Colonic mucosa (tissue), 4 donors: ENCODE measurements around the gene AKAP9. TPM values are rescaled to one million over a fixed set of nuclear protein-coding genes. Genes with fewer than 3 reads are reported as not detected.
"Not testable (repeated sequence)": the region's sequence is repeated elsewhere in the genome, so short reads cannot be mapped to it uniquely, and the experiment has no call there.

Experiments
- DNase-seq: peaks from one replicate; pipeline ENCODE4 v3.0.0-alpha.2; 2020
- H3K27ac ChIP-seq: fragments of 200-600 bp; one replicate; pipeline ENCODE4 v1.8.0; 2021
- H3K27me3 ChIP-seq: fragments of 200-600 bp; one replicate; pipeline ENCODE4 v1.8.0; 2021
- H3K36me3 ChIP-seq: fragments of 200-600 bp; one replicate; pipeline ENCODE4 v1.8.0; 2021
- H3K4me1 ChIP-seq: fragments of 200-600 bp; one replicate; pipeline ENCODE4 v1.8.0; 2021; ENCODE audit warnings: mild to moderate bottlenecking
- H3K4me3 ChIP-seq: fragments of 200-600 bp; one replicate; pipeline ENCODE4 v1.8.0; 2021
- H3K9ac ChIP-seq, 2 donors: one replicate each; pipeline ENCODE4 v1.7.0; 2013; ENCODE audit warnings: control low read depth in 2 of 2, low read depth in 2 of 2, low read length in 2 of 2
- H3K9me3 ChIP-seq: fragments of 200-600 bp; one replicate; pipeline ENCODE4 v1.8.0; 2021
- intact Hi-C: fragments of 100-400 bp; cut with DNase I; formaldehyde crosslinking; loops from one replicate; pipeline ENCODE4 v1.14.1; 2022
- total RNA-seq, 2 donors: library from RNA; stranded (reverse); fragmentation: NEBNext Ultra II Directional in 1 of 2; extraction: Animal tissue kit (Norgen Biotek cat#: 25700) in 1 of 2; gene quantifications; one replicate each; pipeline ENCODE4 v1.2.1, GENCODE V29; 2021
- TF ChIP-seq, protein P1 (sequence below): fragments of 200-600 bp; IDR thresholded peaks from one replicate; pipeline ENCODE4 v1.8.0; 2022; ENCODE audit warnings: antibody characterized with exemption, mild to moderate bottlenecking
- donor health status: healthy.
- donor health status: DM: no; HTN: no; CAD: no.
- donor health status: DM: no; HTN: no; CAD: no.

AKAP9 gene
- total RNA-seq, 2 donors from 2014 or later = 97.7 to 140 TPM

- no peaks in the 10 kb centered on the region for H3K4me1 ChIP-seq
- intact Hi-C loops = no loop called here
- H3K27me3 ChIP-seq = no peaks in the 10 kb centered on the region
- H3K9me3 ChIP-seq = no peaks in the 10 kb centered on the region
- no peaks in the 10 kb centered on the region for H3K36me3 ChIP-seq
- H3K9ac ChIP-seq = no peak overlapping the region
- no peak for DNase-seq
- no peak overlapping the region for H3K27ac ChIP-seq
- TF ChIP-seq, protein P1, sequence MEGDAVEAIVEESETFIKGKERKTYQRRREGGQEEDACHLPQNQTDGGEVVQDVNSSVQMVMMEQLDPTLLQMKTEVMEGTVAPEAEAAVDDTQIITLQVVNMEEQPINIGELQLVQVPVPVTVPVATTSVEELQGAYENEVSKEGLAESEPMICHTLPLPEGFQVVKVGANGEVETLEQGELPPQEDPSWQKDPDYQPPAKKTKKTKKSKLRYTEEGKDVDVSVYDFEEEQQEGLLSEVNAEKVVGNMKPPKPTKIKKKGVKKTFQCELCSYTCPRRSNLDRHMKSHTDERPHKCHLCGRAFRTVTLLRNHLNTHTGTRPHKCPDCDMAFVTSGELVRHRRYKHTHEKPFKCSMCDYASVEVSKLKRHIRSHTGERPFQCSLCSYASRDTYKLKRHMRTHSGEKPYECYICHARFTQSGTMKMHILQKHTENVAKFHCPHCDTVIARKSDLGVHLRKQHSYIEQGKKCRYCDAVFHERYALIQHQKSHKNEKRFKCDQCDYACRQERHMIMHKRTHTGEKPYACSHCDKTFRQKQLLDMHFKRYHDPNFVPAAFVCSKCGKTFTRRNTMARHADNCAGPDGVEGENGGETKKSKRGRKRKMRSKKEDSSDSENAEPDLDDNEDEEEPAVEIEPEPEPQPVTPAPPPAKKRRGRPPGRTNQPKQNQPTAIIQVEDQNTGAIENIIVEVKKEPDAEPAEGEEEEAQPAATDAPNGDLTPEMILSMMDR = no peak
- no peak overlapping the region for H3K4me3 ChIP-seq
Observed at GRCh38 chr7:91927912-91928311, 12.8 kb upstream of the AKAP9 start.

DNA sequence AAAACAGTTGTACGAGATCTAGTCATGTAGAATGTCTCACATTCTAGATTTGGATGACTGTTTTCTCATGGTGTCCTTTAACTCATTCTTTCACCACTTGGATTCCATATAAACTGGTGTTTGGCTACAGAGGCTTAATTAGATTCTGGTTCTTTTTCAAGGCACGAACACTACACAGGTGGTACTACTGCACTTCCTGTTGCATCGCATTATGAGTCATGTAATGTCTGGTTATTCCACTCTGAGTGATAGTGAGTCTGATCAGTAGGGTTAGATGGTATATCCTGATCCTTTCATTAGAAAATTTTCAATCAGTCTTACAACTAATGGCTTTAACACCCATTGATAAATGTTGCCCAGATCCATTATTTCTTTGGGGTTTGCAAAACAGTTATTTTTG, 11.2 kb upstream of the AKAP9 start:
- no peak overlapping the region for H3K9ac ChIP-seq
- intact Hi-C loops = no loop called here

GRCh38 chr7:91940171-91940570, 491 bp upstream of the AKAP9 start:
- Histone ChIP-seq H3K27me3 (no peaks in the 10 kb centered on the region), H3K27ac (peak overlapping the region; percentile 92), H3K36me3 (no peaks in the 10 kb centered on the region), H3K9me3 (no peaks in the 10 kb centered on the region), H3K4me3 (peak overlapping the region; percentile 80), H3K4me1 (peaks cover 14% of the 10 kb centered on the region), H3K9ac (peak overlapping the region; percentile 86 to 99)
- TF ChIP-seq, protein P1 = no peak
- peak; percentile 33 for DNase-seq
- intact Hi-C loops = loop anchor here (5.0 kb wide), 1 partner anchor 58 kb away; the partner anchor contains the start of gene MTERF1

More for the DNA sequence above, 11.2 kb upstream of the AKAP9 start:
- TF ChIP-seq, protein P1 = no peak
- H3K4me1 ChIP-seq = no peaks in the 10 kb centered on the region
- no peak overlapping the region for H3K27ac ChIP-seq
- no peak overlapping the region for H3K4me3 ChIP-seq
- H3K27me3 ChIP-seq = no peaks in the 10 kb centered on the region
- no peak for DNase-seq
- no peaks in the 10 kb centered on the region for H3K36me3 ChIP-seq
- H3K9me3 ChIP-seq = no peaks in the 10 kb centered on the region

GRCh38 chr7:91941450-91941849, 788 bp downstream of the AKAP9 start:
- intact Hi-C loops = loop anchor here (5.0 kb wide), 1 partner anchor 59 kb away; the partner anchor contains the start of gene MTERF1
- H3K4me1 ChIP-seq = peaks cover 14% of the 10 kb centered on the region
- TF ChIP-seq, protein P1 = no peak

DNA sequence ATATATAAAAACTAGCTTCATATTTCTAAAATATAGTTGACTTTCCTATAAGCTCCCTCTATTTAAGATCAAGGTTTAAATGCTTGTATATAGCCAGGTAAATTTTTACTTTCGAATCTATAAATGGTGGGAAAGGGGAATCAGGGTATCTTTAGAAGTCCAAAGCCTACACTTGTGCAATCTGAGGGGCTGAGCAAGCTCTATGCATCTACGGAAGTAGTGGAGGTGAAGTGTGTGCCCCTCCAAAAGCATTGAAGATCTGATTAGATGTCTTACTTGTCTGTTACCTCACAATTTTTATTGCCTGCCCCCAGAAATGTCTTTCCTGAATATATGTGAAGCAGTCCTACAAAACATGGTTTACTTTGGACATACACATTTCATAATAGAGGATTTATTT, 1.6 kb downstream of the AKAP9 start:
- TF ChIP-seq, protein P1 = no peak
- Histone ChIP-seq H3K4me1 (peaks cover 14% of the 10 kb centered on the region), H3K9me3 (no peaks in the 10 kb centered on the region), H3K27ac (no peak overlapping the region), H3K4me3 (peak overlapping the region; percentile 80), H3K27me3 (no peaks in the 10 kb centered on the region), H3K9ac (peak overlapping the region in 1 of 2 donors; percentile 26), H3K36me3 (no peaks in the 10 kb centered on the region)
- intact Hi-C loops = loop anchor here (5.0 kb wide), 1 partner anchor 60 kb away; the partner anchor contains the start of gene MTERF1
- no peak for DNase-seq

More at GRCh38 chr7:91941450-91941849, 788 bp downstream of the AKAP9 start:
- H3K9ac ChIP-seq = peak overlapping the region; percentile 86 to 99
- H3K27me3 ChIP-seq = no peaks in the 10 kb centered on the region
- peak overlapping the region; percentile 92 for H3K27ac ChIP-seq
- DNase-seq = peak; percentile 72
- no peaks in the 10 kb centered on the region for H3K36me3 ChIP-seq
- H3K9me3 ChIP-seq = no peaks in the 10 kb centered on the region
- H3K4me3 ChIP-seq = peak overlapping the region; percentile 80

DNA sequence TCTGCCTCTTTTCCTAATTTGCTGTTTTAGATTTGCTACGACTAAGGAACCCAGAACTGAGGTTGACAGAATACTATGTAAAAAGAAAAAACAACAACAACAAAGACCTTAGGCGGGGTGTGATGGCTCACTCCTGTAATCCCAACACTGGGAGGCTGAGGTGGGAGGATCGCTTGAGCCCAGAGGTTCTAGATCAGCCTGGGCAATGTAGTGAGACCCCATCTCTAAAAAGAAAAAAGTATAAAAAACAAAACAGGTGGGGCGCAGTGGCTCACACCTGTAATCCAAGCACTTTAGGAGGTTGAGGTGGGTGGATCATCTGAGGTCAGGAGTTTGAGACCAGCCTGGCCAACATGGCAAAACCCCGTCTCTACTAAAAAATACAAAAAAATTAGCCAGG, 4.3 kb downstream of the AKAP9 start:
- DNase-seq, H3K9ac ChIP-seq, H3K4me3 ChIP-seq, H3K4me1 ChIP-seq, H3K27me3 ChIP-seq, H3K27ac ChIP-seq, H3K9me3 ChIP-seq, H3K36me3 ChIP-seq: not testable (repeated sequence)
- intact Hi-C loops = loop anchor here (5.0 kb wide), 1 partner anchor 63 kb away; the partner anchor contains the start of gene MTERF1
